Suprapubic skin (tissue), 4 donors: ENCODE results near the gene KIRREL1. TPM values are rescaled to one million over a fixed set of nuclear protein-coding genes. Genes with fewer than 3 reads are reported as not detected.

Experiments
- DNase-seq, 2 donors: peaks; one replicate each; pipeline ENCODE4 v3.0.0-alpha.2; 2019; ENCODE audit warnings: low spot score in 2 of 2
- H3K27ac ChIP-seq: fragments of 200-600 bp; sonication (generic); one replicate; pipeline ENCODE4 v1.5.1; 2019
- H3K27me3 ChIP-seq: fragments of 200-600 bp; sonication (generic); one replicate; pipeline ENCODE4 v1.5.1; 2019
- H3K36me3 ChIP-seq: fragments of 200-600 bp; sonication (generic); one replicate; pipeline ENCODE4 v1.5.1; 2019
- H3K4me1 ChIP-seq: fragments of 200-600 bp; sonication (generic); one replicate; pipeline ENCODE4 v1.5.1; 2019
- H3K4me3 ChIP-seq: fragments of 200-600 bp; sonication (generic); one replicate; pipeline ENCODE4 v1.5.1; 2019; ENCODE audit warnings: mild to moderate bottlenecking
- H3K9me3 ChIP-seq: fragments of 200-600 bp; sonication (generic); one replicate; pipeline ENCODE4 v1.5.1; 2019
- CTCF ChIP-seq, 2 donors: fragments of 200-600 bp in 1 of 2; fragments of 450-650 bp in 1 of 2; sonication (generic) in 1 of 2; IDR thresholded peaks; one replicate each; pipeline ENCODE4 v1.5.1; 2016 to 2019; ENCODE audit warnings: antibody characterized with exemption in 2 of 2, mild to moderate bottlenecking in 1 of 2, moderate library complexity in 1 of 2
- EP300 ChIP-seq: sonication (generic); formaldehyde crosslinking; IDR thresholded peaks from one replicate; pipeline ENCODE4 v1.6.1; 2017; ENCODE audit warnings: antibody characterized with exemption
- POLR2A ChIP-seq, 2 donors: fragments of 450-650 bp; IDR thresholded peaks; one replicate each; pipeline ENCODE4 v1.6.1; 2017; ENCODE audit warnings: antibody characterized with exemption in 2 of 2, mild to moderate bottlenecking in 2 of 2, moderate library complexity in 2 of 2
- POLR2AphosphoS5 ChIP-seq, 3 donors: sonication (generic); formaldehyde crosslinking; IDR thresholded peaks; one replicate each; pipeline ENCODE4 v1.6.1; 2017; ENCODE audit warnings: antibody characterized with exemption in 3 of 3
- WGBS: methylation state at CpG from one replicate; pipeline ENCODE4 v1.1.5; 2018; 5-methylcytosine and 5-hydroxymethylcytosine counted together
- total RNA-seq, 4 donors: library from RNA; depleted of rRNA; stranded (reverse); fragments of >200 nt; gene quantifications; one replicate each; pipeline ENCODE4 v1.1.0, GENCODE V29; 2016

Gene KIRREL1
- total RNA-seq, 4 donors from 2014 or later, result 12.5 to 18.9 (median 15.5) TPM

- H3K36me3 ChIP-seq, result no peaks in the 10 kb centered on the region
- no peak overlapping the region for H3K27ac ChIP-seq
- no peak overlapping the region for H3K4me3 ChIP-seq
- H3K9me3 ChIP-seq, result no peaks in the 10 kb centered on the region
- 79% methylated on average over 2 of the region's 2 CpGs for WGBS
- no peak for DNase-seq
- peaks cover 3% of the 10 kb centered on the region for H3K27me3 ChIP-seq
- peaks cover 4% of the 10 kb centered on the region for H3K4me1 ChIP-seq
- TF ChIP-seq POLR2AphosphoS5 (IDR thresholded peaks at IDR 0.05) (no peak), CTCF (IDR thresholded peaks at IDR 0.05) (no peak), EP300 (no peak), POLR2A (IDR thresholded peaks at IDR 0.05) (no peak)
These were observed 32.7 kb upstream of the KIRREL1 start for GRCh38 chr1:157960773-157961172.

- Histone ChIP-seq H3K9me3 (no peaks in the 10 kb centered on the region), H3K27me3 (peaks cover 3% of the 10 kb centered on the region), H3K36me3 (no peaks in the 10 kb centered on the region), H3K4me1 (peaks cover 4% of the 10 kb centered on the region), H3K27ac (no peak overlapping the region), H3K4me3 (no peak overlapping the region)
- WGBS, result 45% methylated on average over 11 of the region's 11 CpGs
- TF ChIP-seq EP300 (no peak), POLR2AphosphoS5 (IDR thresholded peaks at IDR 0.05) (no peak), CTCF (IDR thresholded peaks at IDR 0.05) (no peak), POLR2A (IDR thresholded peaks at IDR 0.05) (no peak)
- DNase-seq, result no peak
These were observed 31.4 kb upstream of the KIRREL1 start for GRCh38 chr1:157961805-157962762.

GRCh38 chr1:157963713-157964112, 29.7 kb upstream of the KIRREL1 start:
- WGBS, result 6% methylated on average over 5 of the region's 5 CpGs
- no peaks in the 10 kb centered on the region for H3K36me3 ChIP-seq
- TF ChIP-seq CTCF (IDR thresholded peaks at IDR 0.05) (peak; percentile 75 to 83), POLR2A (IDR thresholded peaks at IDR 0.05) (no peak), POLR2AphosphoS5 (IDR thresholded peaks at IDR 0.05) (no peak)
- H3K27ac ChIP-seq, result no peak overlapping the region
- H3K9me3 ChIP-seq, result no peaks in the 10 kb centered on the region
- H3K4me3 ChIP-seq, result no peak overlapping the region
- peak in 1 of 2 donors; percentile 66 for DNase-seq
- peaks cover 5% of the 10 kb centered on the region for H3K4me1 ChIP-seq
- H3K27me3 ChIP-seq, result peaks cover 3% of the 10 kb centered on the region

GRCh38 chr1:157965584-157965983, 27.9 kb upstream of the KIRREL1 start:
- TF ChIP-seq POLR2AphosphoS5 (IDR thresholded peaks at IDR 0.05) (no peak), CTCF (IDR thresholded peaks at IDR 0.05) (no peak), EP300 (no peak), POLR2A (IDR thresholded peaks at IDR 0.05) (no peak)
- Histone ChIP-seq H3K27me3 (no peaks in the 10 kb centered on the region), H3K9me3 (no peaks in the 10 kb centered on the region), H3K4me3 (no peak overlapping the region), H3K4me1 (peaks cover 14% of the 10 kb centered on the region), H3K27ac (no peak overlapping the region), H3K36me3 (no peaks in the 10 kb centered on the region)
- no peak for DNase-seq
- WGBS, result 81% methylated on average over 8 of the region's 8 CpGs

- H3K27me3 ChIP-seq, result no peaks in the 10 kb centered on the region
- no peak overlapping the region for H3K27ac ChIP-seq
- no peak overlapping the region for H3K4me3 ChIP-seq
- WGBS, result 74% methylated on average over 9 of the region's 9 CpGs
- no peaks in the 10 kb centered on the region for H3K9me3 ChIP-seq
- no peaks in the 10 kb centered on the region for H3K36me3 ChIP-seq
- H3K4me1 ChIP-seq, result peaks cover 14% of the 10 kb centered on the region
- DNase-seq, result no peak
- TF ChIP-seq POLR2AphosphoS5 (IDR thresholded peaks at IDR 0.05) (no peak), EP300 (no peak)
These were observed 27.4 kb upstream of the KIRREL1 start for GRCh38 chr1:157966031-157966537.
